Mucosa of descending colon (tissue), 3 donors: Measurements from ENCODE around the gene SFTPA2. TPM values are rescaled to one million over a fixed set of nuclear protein-coding genes. Genes with fewer than 3 reads are reported as not detected.

Source experiments
- ATAC-seq: fragments of 200-7000 bp; cut with Tn5 transposase; one replicate; pipeline ENCODE4 v1.9.1; 2020; ENCODE audit warnings: mild to moderate bottlenecking, moderate library complexity
- DNase-seq, 3 donors: peaks; one replicate each; pipeline ENCODE4 v3.0.0-alpha.2; 2020
- H3K36me3 ChIP-seq: fragments of 200-600 bp; one replicate; pipeline ENCODE4 v1.8.0; 2021; ENCODE audit warnings: low read depth, mild to moderate bottlenecking
- H3K4me1 ChIP-seq: fragments of 200-600 bp; one replicate; pipeline ENCODE4 v1.8.0; 2021; ENCODE audit warnings: low read depth, mild to moderate bottlenecking
- H3K4me3 ChIP-seq: fragments of 200-600 bp; one replicate; pipeline ENCODE4 v1.8.0; 2021; ENCODE audit warnings: mild to moderate bottlenecking
- H3K9me3 ChIP-seq: fragments of 200-600 bp; one replicate; pipeline ENCODE4 v1.8.0; 2021; ENCODE audit warnings: mild to moderate bottlenecking
- intact Hi-C, 2 donors: fragments of 100-400 bp; cut with DNase I in 1 of 2; cut with micrococcal nuclease in 1 of 2; formaldehyde crosslinking; loops; one replicate each; pipeline versions ENCODE4 v1.11.0 to v1.11.1; 2022; cut with DNase I, micrococcal nuclease
- long read RNA-seq, 2 donors: library from polyadenylated mRNA; unstranded; transcript quantifications; one replicate each; pipeline ENCODE4 v2.0.0, GENCODE V29; 2019 to 2021
- total RNA-seq, 3 donors: library from RNA; stranded (reverse); fragmentation: NEBNext Ultra II Directional in 2 of 3; extraction: Animal tissue kit (Norgen Biotek cat#: 25700) in 2 of 3; gene quantifications; one replicate each; pipeline versions ENCODE4 v1.2.1 to v1.2.4, GENCODE V29; 2021 to 2023
- TF ChIP-seq, protein P1 (sequence below): fragments of 200-600 bp; IDR thresholded peaks from one replicate; pipeline ENCODE4 v1.8.0; 2022; ENCODE audit warnings: antibody characterized with exemption, mild to moderate bottlenecking
- donor health status: DM: no; HTN: no; CAD: no; lungs with moderate emphysema.
- donor health status: DM: no; HTN: no; CAD: no.
- donor health status: DM: no; HTN: yes; CAD: no.

SFTPA2 gene
- total RNA-seq, result 1 to 10 TPM; 1.0 to 8.2 (median 2.8) TPM
- long read RNA-seq, donor 1, partial matches to known transcripts, result 0 of 1 reads
- long read RNA-seq, donor 1, other reads (novel, unspliced or antisense), result 0 of 1 reads
- long read RNA-seq, donor 2, partial matches to known transcripts, result 0 of 3 reads
- long read RNA-seq, donor 2, other reads (novel, unspliced or antisense), result 1 of 3 reads

DNA sequence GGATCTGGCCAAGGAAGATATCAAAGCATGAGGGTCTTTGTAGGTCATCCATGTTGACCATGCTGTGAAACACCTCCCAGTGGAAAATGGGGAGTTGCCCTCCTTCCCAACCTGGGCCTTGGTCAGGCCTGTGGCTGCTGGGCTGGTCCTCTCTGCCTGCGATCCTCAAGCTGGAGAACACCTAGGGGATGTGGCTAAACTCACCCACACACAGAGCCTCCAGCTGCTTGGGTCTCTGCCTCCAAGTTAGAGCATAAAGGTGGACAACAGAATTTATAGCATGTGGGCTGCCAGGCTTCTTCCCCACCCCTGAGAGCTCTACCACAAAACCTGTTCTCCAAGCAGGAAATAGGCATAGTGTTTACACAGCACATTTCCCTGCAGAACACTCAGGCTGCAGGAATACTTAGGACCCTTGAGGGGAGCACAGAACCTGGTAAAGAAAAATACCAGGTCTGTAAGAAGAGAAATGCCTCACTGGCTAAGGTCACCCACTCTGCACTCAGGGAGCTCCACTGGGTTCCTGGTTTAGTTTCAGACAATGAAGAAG is at the start of gene SFTPA2:
SFTPA2 (minus strand) TSS at position 248 of the 550 bp plus-strand sequence. CDS start 924 bp downstream, outside the sequence.
- TF ChIP-seq, protein P1, sequence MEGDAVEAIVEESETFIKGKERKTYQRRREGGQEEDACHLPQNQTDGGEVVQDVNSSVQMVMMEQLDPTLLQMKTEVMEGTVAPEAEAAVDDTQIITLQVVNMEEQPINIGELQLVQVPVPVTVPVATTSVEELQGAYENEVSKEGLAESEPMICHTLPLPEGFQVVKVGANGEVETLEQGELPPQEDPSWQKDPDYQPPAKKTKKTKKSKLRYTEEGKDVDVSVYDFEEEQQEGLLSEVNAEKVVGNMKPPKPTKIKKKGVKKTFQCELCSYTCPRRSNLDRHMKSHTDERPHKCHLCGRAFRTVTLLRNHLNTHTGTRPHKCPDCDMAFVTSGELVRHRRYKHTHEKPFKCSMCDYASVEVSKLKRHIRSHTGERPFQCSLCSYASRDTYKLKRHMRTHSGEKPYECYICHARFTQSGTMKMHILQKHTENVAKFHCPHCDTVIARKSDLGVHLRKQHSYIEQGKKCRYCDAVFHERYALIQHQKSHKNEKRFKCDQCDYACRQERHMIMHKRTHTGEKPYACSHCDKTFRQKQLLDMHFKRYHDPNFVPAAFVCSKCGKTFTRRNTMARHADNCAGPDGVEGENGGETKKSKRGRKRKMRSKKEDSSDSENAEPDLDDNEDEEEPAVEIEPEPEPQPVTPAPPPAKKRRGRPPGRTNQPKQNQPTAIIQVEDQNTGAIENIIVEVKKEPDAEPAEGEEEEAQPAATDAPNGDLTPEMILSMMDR, result no peak
- intact Hi-C loops, result no loop called here
- Histone ChIP-seq H3K4me3 (no peak within 1 kb of the TSS), H3K9me3 (no peaks in the 10 kb centered on the region), H3K4me1 (peaks cover 4% of the 10 kb centered on the region), H3K36me3 (no peaks in the 10 kb centered on the region)
- ATAC-seq, result peak; percentile 77
- DNase-seq, result no peak

DNA sequence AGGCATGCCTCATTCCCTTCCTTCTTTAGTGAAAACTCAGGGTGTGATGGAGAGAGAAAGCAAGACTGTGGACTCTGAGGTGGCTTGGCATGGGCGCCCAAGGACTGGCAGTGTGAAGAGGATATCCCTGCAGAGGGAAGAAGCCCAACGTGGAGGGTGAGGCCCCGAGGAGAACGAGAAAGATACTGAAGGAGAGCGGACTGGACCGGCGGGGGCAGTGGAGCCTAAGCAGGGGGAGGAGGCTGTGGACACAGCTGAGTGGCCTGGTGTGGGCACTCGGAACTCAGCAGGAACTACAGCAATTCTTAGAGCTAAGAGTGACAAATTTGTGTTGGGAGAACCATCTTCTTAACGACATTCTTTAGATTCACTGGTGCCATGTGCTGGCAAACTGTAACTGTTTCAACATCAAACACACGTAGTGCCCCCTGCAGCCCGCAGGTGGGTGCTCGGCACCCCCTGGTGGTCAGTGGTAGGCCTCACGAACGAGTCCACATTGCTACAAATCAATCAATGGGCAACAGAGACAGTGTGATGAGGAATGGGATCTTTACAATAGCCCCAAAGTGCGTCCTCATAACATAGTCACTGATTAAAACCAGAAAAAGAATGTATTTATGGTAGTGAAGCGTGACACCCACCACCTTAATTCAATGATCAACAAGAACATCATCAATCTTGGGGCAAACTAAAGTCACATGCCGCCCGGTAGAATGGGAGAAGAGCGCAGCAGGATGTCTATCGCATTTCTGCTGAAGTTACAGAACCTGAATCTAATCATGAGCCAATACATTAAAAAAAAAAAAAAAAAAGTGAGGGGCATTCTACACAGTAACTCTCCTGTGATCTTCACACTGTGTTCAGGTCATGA is 48.5 kb upstream of the SFTPA2 start:
- Histone ChIP-seq H3K4me1 (no peaks in the 10 kb centered on the region), H3K4me3 (no peak overlapping the region), H3K9me3 (no peaks in the 10 kb centered on the region), H3K36me3 (no peaks in the 10 kb centered on the region)
- ATAC-seq, result peak; percentile 56
- intact Hi-C loops, result no loop called here
- peak in 2 of 3 donors; percentile 53 to 54 for DNase-seq
- TF ChIP-seq, protein P1, result peak; percentile 15

DNA sequence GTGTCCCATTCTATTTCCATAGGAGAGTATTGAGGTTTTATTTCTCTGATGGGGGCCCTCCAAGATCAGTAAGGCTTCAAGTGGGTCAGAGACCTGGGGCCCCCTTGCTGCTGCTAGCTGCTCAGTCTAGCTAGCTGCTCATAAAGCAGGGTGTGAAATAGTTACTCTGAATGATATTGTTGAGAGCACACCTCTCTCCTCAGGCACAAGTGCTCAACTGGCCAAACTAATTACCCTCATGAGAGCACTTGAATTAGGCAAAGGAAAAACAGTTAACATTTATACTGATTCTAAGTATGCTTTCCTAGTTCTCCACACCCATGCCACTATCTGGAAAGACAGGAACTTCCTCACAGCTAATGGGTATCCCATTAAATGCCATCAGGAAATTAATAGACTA is 45.1 kb upstream of the SFTPA2 start:
- H3K36me3 ChIP-seq, result no peaks in the 10 kb centered on the region
- ATAC-seq, result no peak
- TF ChIP-seq, protein P1, result no peak
- H3K9me3 ChIP-seq, result no peaks in the 10 kb centered on the region
- intact Hi-C loops, result no loop called here
- no peak for DNase-seq
- no peaks in the 10 kb centered on the region for H3K4me1 ChIP-seq
- H3K4me3 ChIP-seq, result no peak overlapping the region

DNA sequence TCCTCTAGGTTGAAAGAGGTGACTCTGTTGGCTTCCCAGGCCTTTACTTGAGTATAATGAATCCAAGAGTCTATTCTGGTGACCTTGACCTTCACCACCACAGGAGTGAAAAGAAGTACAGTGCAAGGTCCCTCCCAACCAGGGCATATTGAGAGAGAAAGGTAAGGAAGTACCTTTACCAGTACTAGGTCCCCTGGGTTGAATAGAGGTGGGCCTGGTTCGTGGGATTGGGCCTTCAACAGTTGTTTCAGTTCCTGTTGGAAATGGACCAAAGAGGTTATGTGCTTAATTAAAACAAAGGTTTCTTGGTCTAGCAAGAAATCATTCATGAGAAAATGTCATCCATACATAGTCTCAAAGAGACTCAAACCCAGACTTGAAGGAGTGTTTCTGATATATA is 44.1 kb upstream of the SFTPA2 start:
- intact Hi-C loops, result no loop called here

DNA sequence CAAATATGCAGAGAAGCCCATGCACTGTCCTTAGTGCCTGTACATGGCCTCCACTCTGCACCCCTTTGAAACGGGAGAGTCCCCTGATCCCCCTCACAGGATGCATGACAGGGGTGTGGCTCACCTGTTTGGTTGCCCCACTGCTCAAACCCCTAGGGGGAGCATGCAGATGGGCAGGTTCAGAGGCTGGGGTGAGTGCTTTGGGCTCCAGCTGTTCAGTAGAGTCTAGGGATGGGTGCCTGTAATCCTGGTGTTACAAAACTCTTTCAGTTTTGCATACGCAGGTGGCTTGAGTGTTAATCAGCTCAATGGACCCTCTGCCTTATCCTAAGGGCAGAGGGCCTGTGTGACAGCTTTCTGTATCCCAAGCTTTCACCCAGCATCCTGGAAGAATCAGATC is 42.7 kb upstream of the SFTPA2 start:
- TF ChIP-seq, protein P1, result no peak
- Histone ChIP-seq H3K4me3 (no peak overlapping the region), H3K36me3 (no peaks in the 10 kb centered on the region), H3K4me1 (no peaks in the 10 kb centered on the region), H3K9me3 (peaks cover 3% of the 10 kb centered on the region)
- ATAC-seq, result no peak
- no peak for DNase-seq
- intact Hi-C loops, result no loop called here

More for the DNA sequence above, 44.1 kb upstream of the SFTPA2 start:
- Histone ChIP-seq H3K36me3 (no peaks in the 10 kb centered on the region), H3K9me3 (no peaks in the 10 kb centered on the region), H3K4me1 (no peaks in the 10 kb centered on the region), H3K4me3 (no peak overlapping the region)
- DNase-seq (no peak), ATAC-seq (no peak)
- TF ChIP-seq, protein P1, result no peak
